HEK293T (cell line): ENCODE results near the gene CNTRL.

Experiments used
- BHLHE40 ChIP-seq: fragments of 450-650 bp; IDR thresholded peaks from 2 replicates; pipeline ENCODE4 v1.6.1; 2016; ENCODE audit warnings: mild to moderate bottlenecking, moderate library complexity, borderline replicate concordance
- FOXK2 ChIP-seq: fragments of 450-650 bp; IDR thresholded peaks from 2 replicates; pipeline ENCODE4 v1.6.1; 2016; ENCODE audit warnings: mild to moderate bottlenecking
- FOXM1 ChIP-seq: fragments of 450-650 bp; IDR thresholded peaks from 2 replicates; pipeline ENCODE4 v1.6.1; 2017; ENCODE audit warnings: mild to moderate bottlenecking, borderline replicate concordance
- HDGF ChIP-seq: fragments of 450-650 bp; IDR thresholded peaks from 2 replicates; pipeline ENCODE4 v1.6.1; 2017; ENCODE audit warnings: antibody characterized with exemption, borderline replicate concordance
- LEF1 ChIP-seq: fragments of 450-650 bp; IDR thresholded peaks from 2 replicates; pipeline ENCODE4 v1.6.1; 2017; ENCODE audit warnings: mild to moderate bottlenecking, borderline replicate concordance
- PKNOX1 ChIP-seq: fragments of 450-650 bp; IDR thresholded peaks from 2 replicates; pipeline ENCODE4 v1.6.1; 2016
- SP1 ChIP-seq: fragments of 450-650 bp; IDR thresholded peaks from 2 replicates; pipeline ENCODE4 v1.6.1; 2017
- SUZ12 ChIP-seq: fragments of 450-650 bp; IDR thresholded peaks from 2 replicates; pipeline ENCODE4 v1.6.1; 2016; ENCODE audit warnings: mild to moderate bottlenecking
- TARDBP ChIP-seq: fragments of 450-650 bp; IDR thresholded peaks from 2 replicates; pipeline ENCODE4 v1.6.1; 2016
- ZNF384 ChIP-seq: fragments of 450-650 bp; IDR thresholded peaks from 2 replicates; pipeline ENCODE4 v1.6.1; 2016

GRCh38 chr9:121172726-121173487 is 98.2 kb downstream of the CNTRL start:
- TF ChIP-seq ZNF384 (no peak), PKNOX1 (no peak), SP1 (no peak), SUZ12 (no peak), LEF1 (no peak), BHLHE40 (no peak), FOXM1 (no peak), HDGF (no peak), FOXK2 (no peak), TARDBP (no peak)
